Erythroblast (primary cell): ENCODE data around the gene GPX4.

ENCODE experiments used
- GATA1 ChIP-seq: IDR thresholded peaks from 2 replicates; pipeline ENCODE4 v1.6.1; 2011; ENCODE audit warnings: low read depth, mild to moderate bottlenecking, control low read depth, low read length, moderate library complexity
- POLR2A ChIP-seq: IDR thresholded peaks from 2 replicates; pipeline ENCODE4 v1.6.1; 2011; ENCODE audit warnings: mild to moderate bottlenecking, low read length

DNA sequence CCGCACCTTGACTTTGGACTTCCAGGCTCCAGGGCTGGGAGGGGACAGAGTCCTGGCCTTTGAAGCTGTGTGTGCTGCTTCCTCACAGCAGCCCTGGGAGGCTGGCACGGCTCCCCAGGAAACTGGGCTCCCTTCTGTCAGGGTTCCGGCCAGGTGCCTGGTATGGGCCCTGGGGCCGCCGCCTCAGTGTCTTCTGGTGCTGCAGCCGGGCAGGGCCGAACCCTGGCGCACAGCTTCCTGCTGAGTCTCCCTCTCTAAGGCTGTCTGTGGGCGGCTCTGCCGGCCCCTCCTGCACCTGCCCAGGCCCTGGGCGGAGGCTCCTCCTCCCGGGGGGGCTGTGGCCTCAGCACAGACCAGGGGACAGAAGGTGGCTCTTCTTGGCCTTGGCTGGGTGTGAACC, 32.4 kb downstream of the GPX4 start:
- TF ChIP-seq POLR2A = no peak
- TF ChIP-seq GATA1 = no peak
